ENCODE results near the gene RCC2. TPM values are rescaled to one million over a fixed set of nuclear protein-coding genes. Genes with fewer than 3 reads are reported as not detected.

The RCC2 gene
- total RNA-seq, 1 experiment from 2014 or later: 82.7 TPM

DNA sequence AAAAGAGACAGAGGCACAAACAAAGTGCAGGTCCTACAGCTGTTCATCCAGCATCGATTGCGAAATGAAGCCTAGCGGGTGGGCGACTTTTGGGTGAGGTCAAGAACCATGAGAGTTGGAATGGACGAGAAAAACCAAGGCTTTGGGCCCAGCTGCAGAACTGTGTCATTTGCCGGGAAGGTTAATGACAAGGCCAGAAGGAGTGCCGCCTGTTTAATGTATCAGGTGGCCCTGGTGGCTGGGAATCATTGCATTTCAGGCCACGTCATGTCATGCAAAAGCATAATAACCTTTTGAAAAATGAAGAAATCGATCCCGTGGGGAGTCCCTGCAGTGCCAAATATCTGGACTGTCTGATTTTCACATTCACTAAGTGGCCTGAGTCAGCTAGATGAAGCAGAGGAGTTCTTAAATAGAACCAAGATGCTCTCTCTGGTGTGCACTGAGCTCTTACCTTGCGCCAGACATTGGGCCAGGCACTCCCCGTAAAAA, 8.1 kb upstream of the RCC2 start:
- TF ChIP-seq EZH2 (IDR thresholded peaks at IDR 0.05; ENCODE audit: low read length, unreplicated experiment) (no peak), EZH2phosphoT487 (IDR thresholded peaks at IDR 0.05; ENCODE audit: borderline replicate concordance, low read length) (no peak)
- TF ChIP-seq, protein P1, sequence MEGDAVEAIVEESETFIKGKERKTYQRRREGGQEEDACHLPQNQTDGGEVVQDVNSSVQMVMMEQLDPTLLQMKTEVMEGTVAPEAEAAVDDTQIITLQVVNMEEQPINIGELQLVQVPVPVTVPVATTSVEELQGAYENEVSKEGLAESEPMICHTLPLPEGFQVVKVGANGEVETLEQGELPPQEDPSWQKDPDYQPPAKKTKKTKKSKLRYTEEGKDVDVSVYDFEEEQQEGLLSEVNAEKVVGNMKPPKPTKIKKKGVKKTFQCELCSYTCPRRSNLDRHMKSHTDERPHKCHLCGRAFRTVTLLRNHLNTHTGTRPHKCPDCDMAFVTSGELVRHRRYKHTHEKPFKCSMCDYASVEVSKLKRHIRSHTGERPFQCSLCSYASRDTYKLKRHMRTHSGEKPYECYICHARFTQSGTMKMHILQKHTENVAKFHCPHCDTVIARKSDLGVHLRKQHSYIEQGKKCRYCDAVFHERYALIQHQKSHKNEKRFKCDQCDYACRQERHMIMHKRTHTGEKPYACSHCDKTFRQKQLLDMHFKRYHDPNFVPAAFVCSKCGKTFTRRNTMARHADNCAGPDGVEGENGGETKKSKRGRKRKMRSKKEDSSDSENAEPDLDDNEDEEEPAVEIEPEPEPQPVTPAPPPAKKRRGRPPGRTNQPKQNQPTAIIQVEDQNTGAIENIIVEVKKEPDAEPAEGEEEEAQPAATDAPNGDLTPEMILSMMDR (conservative IDR thresholded peaks at IDR 0.05; ENCODE audit: low read depth, low read length): no peak

DNA sequence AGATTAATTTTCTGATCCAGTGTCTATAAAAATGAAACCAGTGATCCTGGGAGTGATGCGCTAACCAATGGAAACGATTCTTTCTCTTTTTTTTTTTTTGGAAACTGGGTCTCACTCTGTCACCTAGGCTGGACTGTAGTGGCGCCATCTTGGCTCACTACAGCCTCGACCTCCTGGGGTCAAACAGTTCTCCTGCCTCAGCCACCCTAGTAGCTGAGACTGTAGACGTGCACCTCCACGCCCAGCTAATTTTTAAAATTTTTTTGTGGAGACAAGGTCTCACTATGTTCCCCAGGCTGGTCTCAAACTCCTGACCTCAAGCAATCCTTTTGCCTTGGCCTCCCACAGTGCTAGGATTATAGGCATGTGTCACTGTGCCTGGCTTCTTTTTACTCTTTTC, 3.4 kb upstream of the RCC2 start:
- Histone ChIP-seq H3K9me3 (ENCODE audit: low read length) (no peaks in the 10 kb centered on the region), H3K9me2 (replicated peaks; ENCODE audit: low read length) (no peaks in the 10 kb centered on the region), H3K79me2 (ENCODE audit: low read length) (peaks cover 19% of the 10 kb centered on the region), H3K4me2 (ENCODE audit: low read length) (no peak overlapping the region), H2AFZ (ENCODE audit: low read length) (no peak overlapping the region), H3K9ac (ENCODE audit: low read length) (no peak overlapping the region), H3K4me3 (ENCODE audit: low read length) (no peak overlapping the region), H4K20me1 (ENCODE audit: low read length) (no peaks in the 10 kb centered on the region), H3K4me1 (ENCODE audit: insufficient read depth, low read length) (peaks cover 33% of the 10 kb centered on the region), H3K27me3 (ENCODE audit: low read length) (no peaks in the 10 kb centered on the region), H3K36me3 (ENCODE audit: low read depth, low read length) (no peaks in the 10 kb centered on the region), H3F3A (ENCODE audit: low read length, unreplicated experiment) (no peaks in the 10 kb centered on the region), H3K27ac (ENCODE audit: low read length) (no peak overlapping the region)
- ChIA-PET CTCF (interaction anchor here (0.7 kb wide), 1 partner anchor 28 kb away, joined by 3 read pairs; no protein-coding TSS in a partner anchor), POLR2A (ENCODE audit: unreplicated experiment) (interaction anchor here (0.8 kb wide), 1 partner anchor 9 kb away, joined by 5 read pairs; no protein-coding TSS in a partner anchor)
- DNase-seq (no peak), ATAC-seq (no peak)
- no TSS peak for BruUV-seq (replicated peaks)
- TF ChIP-seq EZH2 (IDR thresholded peaks at IDR 0.05; ENCODE audit: low read length, unreplicated experiment) (no peak), EZH2phosphoT487 (IDR thresholded peaks at IDR 0.05; ENCODE audit: borderline replicate concordance, low read length) (no peak)
- TF ChIP-seq, protein P1 (conservative IDR thresholded peaks at IDR 0.05; ENCODE audit: low read depth, low read length): no peak
- intact Hi-C loops (cut with micrococcal nuclease): loop anchor here (5.0 kb wide), 2 partner anchors 34 to 124 kb away; no protein-coding TSS in a partner anchor

More for the DNA sequence above, 8.1 kb upstream of the RCC2 start:
- Histone ChIP-seq H3K4me3 (ENCODE audit: low read length) (no peak overlapping the region), H3K4me1 (ENCODE audit: insufficient read depth, low read length) (peaks cover 8% of the 10 kb centered on the region; the same call in 1 of the 2 replicates), H3K36me3 (ENCODE audit: low read depth, low read length) (no peaks in the 10 kb centered on the region), H3F3A (ENCODE audit: low read length, unreplicated experiment) (no peaks in the 10 kb centered on the region), H3K79me2 (ENCODE audit: low read length) (no peaks in the 10 kb centered on the region), H3K27ac (ENCODE audit: low read length) (no peak overlapping the region), H3K9me3 (ENCODE audit: low read length) (no peaks in the 10 kb centered on the region), H3K27me3 (ENCODE audit: low read length) (no peaks in the 10 kb centered on the region), H3K9ac (ENCODE audit: low read length) (no peak overlapping the region), H4K20me1 (ENCODE audit: low read length) (no peaks in the 10 kb centered on the region), H2AFZ (ENCODE audit: low read length) (no peak overlapping the region), H3K9me2 (replicated peaks; ENCODE audit: low read length) (no peaks in the 10 kb centered on the region), H3K4me2 (ENCODE audit: low read length) (no peak overlapping the region)
- CTCF ChIA-PET: no interaction called here
- no TSS peak for BruUV-seq (replicated peaks)
- DNase-seq (no peak), ATAC-seq (no peak)
- intact Hi-C loops (cut with micrococcal nuclease): no loop called here
- POLR2A ChIA-PET (ENCODE audit: unreplicated experiment): no interaction called here

DNA sequence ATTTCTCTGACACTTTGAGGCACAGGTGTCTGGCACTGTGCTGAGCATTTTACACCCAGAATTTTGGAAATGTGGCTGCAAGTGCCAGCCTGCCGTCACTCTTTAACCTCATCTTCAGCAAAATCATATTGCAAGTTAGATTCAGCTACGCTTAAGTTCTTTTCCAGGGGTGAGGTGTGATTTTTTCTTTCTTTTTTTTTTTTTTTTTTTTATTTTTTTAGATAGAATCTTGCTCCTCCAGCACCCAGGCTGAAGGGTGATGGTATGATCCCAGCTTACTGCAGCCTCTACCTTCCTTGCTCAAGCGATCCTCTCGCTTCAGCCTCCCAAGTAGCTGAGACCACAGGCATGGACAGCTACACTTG, 2.5 kb upstream of the RCC2 start:
- no peaks in the 10 kb centered on the region for H3K9me2 ChIP-seq (replicated peaks; ENCODE audit: low read length)
- H2AFZ ChIP-seq (ENCODE audit: low read length): peak overlapping the region; percentile 40
- H3K4me3 ChIP-seq (ENCODE audit: low read length): peak overlapping the region; percentile 72
- H3K9me3 ChIP-seq (ENCODE audit: low read length): no peaks in the 10 kb centered on the region
- TF ChIP-seq, protein P1 (conservative IDR thresholded peaks at IDR 0.05; ENCODE audit: low read depth, low read length): no peak
- TF ChIP-seq EZH2phosphoT487 (IDR thresholded peaks at IDR 0.05; ENCODE audit: borderline replicate concordance, low read length) (no peak), EZH2 (IDR thresholded peaks at IDR 0.05; ENCODE audit: low read length, unreplicated experiment) (no peak)
- peak overlapping the region; percentile 56 for H3K27ac ChIP-seq (ENCODE audit: low read length)
- BruUV-seq (replicated peaks): no TSS peak
- ChIA-PET POLR2A (ENCODE audit: unreplicated experiment) (interaction anchor here (0.6 kb wide), 1 partner anchor 537 kb away, joined by 6 read pairs; no protein-coding TSS in a partner anchor), CTCF (no interaction called here)
- no peaks in the 10 kb centered on the region for H3K27me3 ChIP-seq (ENCODE audit: low read length)
- no peak for DNase-seq
- H3K4me2 ChIP-seq (ENCODE audit: low read length): peak overlapping the region; percentile 86
- intact Hi-C loops (cut with micrococcal nuclease): loop anchor here (5.0 kb wide), 2 partner anchors 35 to 125 kb away; no protein-coding TSS in a partner anchor
- peaks cover 3% of the 10 kb centered on the region; the same call in 1 of the 2 replicates for H3K36me3 ChIP-seq (ENCODE audit: low read depth, low read length)
- no peak for ATAC-seq
- peaks cover 37% of the 10 kb centered on the region for H3K4me1 ChIP-seq (ENCODE audit: insufficient read depth, low read length)
- peaks cover 24% of the 10 kb centered on the region for H3K79me2 ChIP-seq (ENCODE audit: low read length)
- H3F3A ChIP-seq (ENCODE audit: low read length, unreplicated experiment): no peaks in the 10 kb centered on the region
- no peak overlapping the region for H3K9ac ChIP-seq (ENCODE audit: low read length)
- peaks cover 4% of the 10 kb centered on the region for H4K20me1 ChIP-seq (ENCODE audit: low read length)

All from PC-3 (cell line).